ENCODE measurements around the gene ETV4.

The ETV4 gene

DNA sequence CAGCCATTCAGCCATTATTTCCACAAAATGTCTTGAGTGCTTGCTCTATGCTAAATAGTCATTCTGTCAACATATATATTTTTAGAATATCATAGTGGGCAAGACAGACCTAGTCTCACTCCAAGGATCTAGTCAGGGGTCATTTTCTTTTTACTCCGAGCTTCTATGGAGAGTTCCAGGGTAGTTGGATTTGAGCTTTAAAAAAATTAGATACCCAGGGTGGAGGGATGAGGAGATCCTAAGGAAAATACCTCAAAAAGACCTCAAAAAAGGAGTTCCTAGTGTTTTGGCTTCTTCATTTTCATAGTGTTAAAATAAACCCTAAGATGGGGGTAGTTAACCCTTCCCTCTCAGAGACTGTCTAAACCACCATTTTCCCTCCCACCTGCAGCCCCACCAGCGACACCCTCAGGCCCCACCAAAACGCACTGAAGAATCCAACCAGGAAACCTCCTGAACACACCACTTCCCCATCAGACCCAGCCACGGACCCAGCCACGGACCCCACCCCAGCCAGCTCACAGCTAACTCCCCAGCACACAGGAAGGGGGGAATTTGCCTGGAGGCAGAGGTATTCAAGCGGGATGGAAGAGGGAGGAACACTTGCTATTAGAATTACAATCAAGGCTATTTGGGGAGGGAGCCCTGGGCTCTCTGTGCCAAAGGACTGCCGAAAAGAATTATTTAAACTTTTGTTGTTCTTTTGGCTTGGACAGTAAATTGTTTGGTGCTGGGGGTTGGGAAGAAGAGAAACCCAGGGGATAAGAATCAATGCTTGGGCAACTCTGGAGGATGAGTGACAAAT is 2.2 kb downstream of the ETV4 start:
- DNase-seq (ENCODE audit: low read depth in 2 of 2): no peak

DNA sequence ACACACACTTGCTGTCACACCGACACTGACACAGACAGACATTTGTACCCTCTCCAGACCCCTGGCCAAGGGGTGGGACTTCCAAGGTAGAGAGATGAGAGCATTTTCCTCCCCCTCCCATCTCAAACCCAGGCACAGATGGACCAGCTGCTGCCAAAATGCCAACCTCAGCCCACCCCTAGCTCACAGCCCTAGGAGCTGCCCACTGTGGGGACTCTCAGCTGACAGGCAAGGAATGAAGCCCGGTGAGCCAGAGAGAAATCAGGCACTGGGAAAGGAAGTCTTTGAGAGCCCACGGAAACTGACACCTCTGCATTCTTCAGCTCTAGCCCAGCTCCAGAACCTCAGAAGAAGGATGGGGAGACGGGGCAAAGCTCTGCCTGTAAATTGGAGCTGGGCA is 2.8 kb downstream of the ETV4 start:
- DNase-seq (ENCODE audit: low read depth in 2 of 2): no peak

- DNase-seq (ENCODE audit: low read depth in 2 of 2): no peak
These were observed 3.3 kb downstream of the ETV4 start for GRCh38 chr17:43542859-43543258.

DNA sequence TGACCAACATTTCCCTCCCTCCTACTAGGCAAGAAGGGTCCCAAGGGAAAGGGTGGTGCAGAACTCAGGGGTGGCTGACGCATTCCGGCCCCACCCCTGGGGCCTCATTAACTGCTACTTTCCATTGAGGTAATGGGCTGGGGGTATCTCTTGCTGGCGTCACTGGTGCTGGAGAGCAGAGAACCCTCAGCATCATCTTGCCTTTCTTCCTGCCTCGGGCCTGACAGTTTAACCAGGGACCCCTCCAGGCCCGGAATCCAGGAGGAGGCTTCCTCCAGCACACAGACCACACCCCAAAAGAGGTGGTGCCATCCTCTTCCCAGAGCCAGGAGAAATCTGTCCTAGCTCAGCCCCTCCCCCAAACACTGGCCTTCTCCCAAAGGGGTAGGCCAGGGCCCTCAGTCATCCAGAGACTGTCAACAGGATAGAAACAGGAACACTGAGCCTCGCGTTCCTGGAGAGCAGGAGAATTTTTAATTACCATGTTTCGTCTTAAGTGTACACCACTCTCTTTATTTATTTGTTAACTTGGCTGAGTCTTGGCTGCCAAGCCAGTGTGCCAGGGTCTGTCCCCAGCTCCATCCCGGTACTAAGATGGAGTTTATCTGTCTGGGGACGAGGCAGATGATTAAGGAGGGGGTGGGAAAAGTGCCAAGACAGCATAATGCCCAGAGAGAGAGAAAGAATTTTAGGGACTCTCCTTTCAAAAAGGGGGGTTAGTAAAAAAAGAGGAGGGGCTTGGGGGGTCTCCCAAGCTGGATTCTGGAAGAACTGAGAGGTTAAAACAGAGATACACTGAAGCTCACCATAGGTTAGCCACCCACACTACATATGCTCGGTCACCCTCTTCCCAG is 5.1 kb downstream of the ETV4 start:
- no peak for DNase-seq (ENCODE audit: low read depth in 2 of 2)

- no peak for DNase-seq (ENCODE audit: low read depth in 2 of 2)
These were observed 9.7 kb downstream of the ETV4 start for GRCh38 chr17:43536236-43536992.

DNA sequence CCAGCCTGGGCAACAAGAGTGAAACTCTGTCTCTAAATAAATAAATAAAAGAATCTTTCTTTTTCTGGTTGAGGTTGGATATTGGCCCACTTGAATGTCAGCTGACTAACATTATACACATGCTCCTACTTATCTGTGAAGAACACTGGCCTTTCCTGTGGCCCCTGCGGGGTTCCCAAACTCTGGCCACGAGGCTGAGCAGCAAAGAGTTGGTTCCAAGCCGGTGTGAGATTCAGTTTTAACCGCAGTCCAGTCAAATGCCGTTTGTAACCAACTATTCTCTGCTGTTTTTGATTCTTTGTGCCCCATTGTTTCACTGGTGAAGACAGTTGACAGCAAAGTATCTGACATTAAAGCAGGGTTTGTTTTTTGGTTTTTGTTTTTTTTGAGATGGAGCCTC is 11.2 kb downstream of the ETV4 start:
- DNase-seq (ENCODE audit: low read depth in 2 of 2): no peak

GRCh38 chr17:43533699-43534098 is 12.4 kb downstream of the ETV4 start:
- no peak for DNase-seq (ENCODE audit: low read depth in 2 of 2)

- no peak for DNase-seq (ENCODE audit: low read depth in 2 of 2)
These were observed 13.6 kb downstream of the ETV4 start for GRCh38 chr17:43532581-43532980.

DNA sequence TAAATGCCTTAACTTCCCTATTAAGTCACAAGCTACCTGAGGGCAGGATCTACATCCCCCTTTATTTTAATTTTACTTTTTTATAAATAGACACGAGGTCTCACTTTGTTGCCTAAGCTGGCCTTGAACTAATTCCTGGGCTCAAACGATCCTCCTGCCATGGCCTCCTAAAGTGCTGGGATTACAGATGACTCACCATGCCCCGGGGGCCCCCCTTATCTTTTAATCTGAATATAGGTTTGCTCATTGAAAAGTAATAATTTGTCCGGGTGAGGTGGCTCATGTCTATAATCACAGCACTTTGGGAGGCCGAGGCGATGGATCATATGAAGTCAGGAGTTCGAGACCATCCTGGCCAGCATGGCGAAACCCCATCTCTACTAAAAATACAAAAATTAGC is 14.2 kb downstream of the ETV4 start:
- no peak for DNase-seq (ENCODE audit: low read depth in 2 of 2)

GRCh38 chr17:43531082-43531378 is 15.1 kb downstream of the ETV4 start:
- no peak for DNase-seq (ENCODE audit: low read depth in 2 of 2)

- no peak for DNase-seq (ENCODE audit: low read depth in 2 of 2)
These were observed 15.7 kb downstream of the ETV4 start for GRCh38 chr17:43530288-43531081.

DNA sequence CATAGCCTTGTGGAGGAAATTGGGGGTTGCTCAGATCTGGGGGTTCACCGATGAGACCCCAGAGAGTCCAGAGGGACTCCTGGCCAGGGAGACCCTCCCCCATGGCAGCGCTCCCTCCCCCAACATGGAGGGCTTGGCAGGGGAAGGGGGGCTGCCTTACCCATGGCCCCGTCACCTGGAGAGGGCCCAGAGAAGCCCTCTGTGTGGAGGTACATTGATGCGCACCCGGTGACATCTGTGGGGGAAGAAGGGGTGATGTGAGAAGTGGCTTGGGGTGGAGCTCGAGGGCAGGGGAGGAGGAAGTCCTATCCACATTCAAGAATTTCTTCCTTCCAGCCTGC is 16.2 kb downstream of the ETV4 start:
- DNase-seq (ENCODE audit: low read depth in 2 of 2): no peak

DNA sequence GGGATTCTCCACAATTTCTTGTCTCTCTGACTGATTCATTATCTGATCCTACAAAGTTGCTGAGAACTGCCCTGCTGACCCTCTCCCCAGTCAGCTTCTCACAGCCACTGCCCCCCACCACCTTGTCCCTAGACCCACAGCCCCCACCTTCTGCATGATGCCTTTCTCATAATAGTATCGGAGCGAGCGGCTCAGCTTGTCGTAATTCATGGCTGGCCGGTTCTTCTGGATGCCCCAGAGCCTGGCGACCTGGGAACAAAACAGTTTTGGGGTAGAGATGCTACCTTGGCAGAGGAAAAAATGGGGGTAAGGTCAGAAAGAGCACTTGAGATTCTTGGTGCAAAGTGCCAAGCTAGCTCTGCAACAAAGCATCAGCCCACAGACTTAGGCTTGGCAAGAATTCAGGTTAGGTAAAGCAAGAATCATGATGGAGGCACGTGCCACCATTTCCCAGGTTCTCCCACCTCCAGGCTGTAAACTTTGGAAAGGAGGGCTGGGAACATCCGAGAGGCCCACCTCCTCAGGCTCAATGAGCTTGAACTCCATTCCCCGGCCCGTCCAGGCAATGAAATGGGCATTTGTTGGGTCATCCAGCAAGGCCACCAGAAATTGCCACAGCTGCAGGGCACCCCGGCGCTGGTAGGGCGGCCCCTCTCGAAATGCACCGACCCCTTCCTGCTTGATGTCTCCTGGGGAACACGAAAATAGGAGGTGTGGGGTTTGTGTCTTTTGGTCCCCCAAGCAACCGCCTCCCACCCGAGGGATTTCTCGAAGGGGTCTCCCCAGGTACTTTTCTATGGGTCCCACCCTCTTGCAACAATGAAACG is 16.9 kb downstream of the ETV4 start:
- DNase-seq (ENCODE audit: low read depth in 2 of 2): no peak

DNA sequence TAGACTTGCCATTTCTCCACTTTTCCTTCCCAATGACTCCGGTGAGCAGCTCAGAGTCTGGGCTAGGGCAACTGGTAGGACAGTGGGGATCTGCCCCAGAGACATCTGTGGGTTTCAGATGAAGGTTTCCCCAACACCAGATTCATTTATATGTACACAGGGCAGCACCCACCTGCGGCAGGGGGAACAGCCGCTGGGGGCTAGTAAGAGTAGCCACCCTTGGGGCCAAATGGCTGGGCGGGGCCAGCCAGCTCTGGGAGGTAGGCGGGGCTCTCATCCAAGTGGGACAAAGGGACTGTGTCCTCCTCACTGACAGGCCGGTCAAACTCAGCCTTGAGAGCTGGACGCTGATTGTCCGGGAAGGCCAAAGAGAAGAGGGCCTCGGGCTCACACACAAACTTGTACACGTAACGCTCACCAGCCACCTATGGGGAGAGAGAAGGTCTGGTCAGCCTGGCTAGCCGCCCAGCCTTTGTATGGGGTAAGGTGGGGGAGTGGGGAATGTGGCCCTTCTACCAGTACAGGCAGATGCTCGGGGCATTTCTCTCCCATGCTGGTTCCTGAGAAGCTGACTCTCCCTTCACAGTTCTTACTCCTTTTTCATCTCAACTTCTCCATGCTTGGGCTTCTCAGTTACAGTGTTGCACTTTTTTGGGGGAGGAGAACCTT is 17.7 kb downstream of the ETV4 start:
- no peak for DNase-seq (ENCODE audit: low read depth in 2 of 2)

GRCh38 chr17:43526886-43527648 is 19.1 kb downstream of the ETV4 start:
- no peak for DNase-seq (ENCODE audit: low read depth in 2 of 2)

DNA sequence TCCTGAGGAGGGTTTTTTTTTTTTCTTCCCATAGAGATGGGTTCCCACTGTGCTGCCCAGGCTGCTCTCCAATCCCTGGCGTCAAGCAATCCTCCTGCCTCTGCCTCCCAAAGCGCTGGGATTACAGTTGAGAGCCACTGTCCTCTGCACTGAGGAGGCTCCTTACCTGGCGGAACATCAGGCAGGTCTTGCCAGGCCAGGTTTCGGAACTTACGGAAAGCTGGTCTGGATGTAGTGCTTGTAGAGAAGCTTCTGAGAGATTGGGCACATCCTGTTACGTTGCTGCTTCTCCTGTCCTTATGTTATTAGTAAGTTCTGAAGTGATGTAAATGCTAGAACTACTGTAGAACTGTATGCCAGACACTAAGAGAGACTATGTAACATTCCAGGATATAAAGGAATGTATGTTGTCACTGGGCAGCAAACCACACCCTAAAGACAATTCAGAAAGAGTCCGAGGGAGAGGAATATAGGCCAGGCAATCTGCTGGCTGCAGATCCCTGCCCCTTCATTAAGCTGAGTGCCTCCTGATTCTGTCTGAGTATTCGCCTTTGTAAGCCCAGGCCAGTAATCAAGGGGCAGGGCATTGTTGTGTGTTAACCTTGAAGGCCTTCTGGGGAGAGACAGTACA is 21.1 kb downstream of the ETV4 start:
- DNase-seq (ENCODE audit: low read depth in 2 of 2): no peak

- DNase-seq (ENCODE audit: low read depth in 2 of 2): no peak
These were observed 24.8 kb downstream of the ETV4 start for GRCh38 chr17:43521389-43521788.

DNA sequence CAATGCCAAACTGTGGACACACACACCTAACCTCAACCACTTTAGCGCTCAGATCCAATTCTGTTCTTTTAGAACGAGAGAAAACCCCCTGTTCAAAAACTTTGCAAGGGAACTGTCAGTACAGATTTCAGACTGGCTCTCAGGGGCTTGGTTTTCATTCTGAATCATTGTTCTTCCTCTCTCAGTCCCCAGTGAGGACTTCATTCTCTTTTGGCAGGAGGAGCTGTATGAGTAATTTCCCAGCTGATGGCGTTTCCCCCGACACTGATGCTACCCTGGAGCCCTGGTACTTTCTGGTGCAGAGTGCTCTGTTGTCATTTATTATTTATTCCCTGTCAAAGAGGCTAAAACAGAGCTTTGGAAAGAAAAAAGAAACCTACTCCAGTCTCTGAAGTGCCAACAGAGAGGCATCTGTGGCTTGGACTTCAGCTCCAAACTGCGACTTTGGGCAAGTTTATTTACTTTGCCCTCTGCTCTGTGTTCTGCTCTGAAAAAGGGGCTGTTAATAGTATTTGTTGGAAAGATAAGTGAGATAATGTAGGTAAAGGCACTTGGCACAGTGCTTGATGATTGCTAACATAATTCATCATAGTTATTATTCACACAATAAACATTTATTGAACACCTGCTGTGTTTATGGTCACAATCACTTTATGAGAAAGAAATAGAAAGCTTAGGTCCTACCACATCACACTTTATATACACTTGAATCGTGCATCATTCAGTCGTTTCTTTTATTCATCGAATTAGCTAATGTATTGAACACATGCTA is 28.3 kb downstream of the ETV4 start:
- DNase-seq (ENCODE audit: low read depth in 2 of 2): no peak
